Measurements from ENCODE around the gene CEP192.

CEP192 gene

GRCh38 chr18:13019301-13019700 is 28.1 kb downstream of the CEP192 start:
- no peaks in the 10 kb centered on the region for H3K9me3 ChIP-seq (ENCODE audit: insufficient read depth, low read length)
- no peak overlapping the region for H3K4me3 ChIP-seq (ENCODE audit: low read length)
- no peaks in the 10 kb centered on the region for H3K27me3 ChIP-seq (ENCODE audit: low read depth, low read length)
- no peak overlapping the region for H3K27ac ChIP-seq (ENCODE audit: low read length)
- no peaks in the 10 kb centered on the region for H4K20me1 ChIP-seq (ENCODE audit: insufficient read depth, low read length)
- no peak overlapping the region for H3K4me2 ChIP-seq (ENCODE audit: low read length)
- H3K36me3 ChIP-seq (replicated peaks; ENCODE audit: low read depth, low read length), result peaks cover 79% of the 10 kb centered on the region
- no peak for TF ChIP-seq CTCF (IDR thresholded peaks at IDR 0.05; ENCODE audit: low read depth, low read length)
- no peak for TF ChIP-seq EZH2phosphoT487 (IDR thresholded peaks at IDR 0.05; ENCODE audit: low read depth)
- peaks cover 29% of the 10 kb centered on the region for H3K79me2 ChIP-seq (ENCODE audit: low read length)
- H3K4me1 ChIP-seq (ENCODE audit: low read length), result peaks cover 10% of the 10 kb centered on the region
- H3K9ac ChIP-seq (ENCODE audit: low read length), result no peak overlapping the region
- no peak overlapping the region for H2AFZ ChIP-seq (ENCODE audit: low read depth, low read length)

- Histone ChIP-seq H3K36me3 (replicated peaks; ENCODE audit: low read depth, low read length) (peaks cover 57% of the 10 kb centered on the region), H3K4me1 (ENCODE audit: low read length) (peaks cover 10% of the 10 kb centered on the region), H2AFZ (ENCODE audit: low read depth, low read length) (no peak overlapping the region), H3K4me3 (ENCODE audit: low read length) (no peak overlapping the region), H3K27ac (ENCODE audit: low read length) (no peak overlapping the region), H3K27me3 (ENCODE audit: low read depth, low read length) (no peaks in the 10 kb centered on the region), H4K20me1 (ENCODE audit: insufficient read depth, low read length) (no peaks in the 10 kb centered on the region), H3K9me3 (ENCODE audit: insufficient read depth, low read length) (no peaks in the 10 kb centered on the region), H3K9ac (ENCODE audit: low read length) (no peak overlapping the region), H3K79me2 (ENCODE audit: low read length) (peaks cover 32% of the 10 kb centered on the region), H3K4me2 (ENCODE audit: low read length) (no peak overlapping the region)
- TF ChIP-seq EZH2phosphoT487 (IDR thresholded peaks at IDR 0.05; ENCODE audit: low read depth) (no peak), CTCF (IDR thresholded peaks at IDR 0.05; ENCODE audit: low read depth, low read length) (no peak)
Measured at GRCh38 chr18:13022644-13023043, 31.5 kb downstream of the CEP192 start.

- H3K4me3 ChIP-seq (ENCODE audit: low read length), result no peak overlapping the region
- no peak overlapping the region for H3K4me2 ChIP-seq (ENCODE audit: low read length)
- H4K20me1 ChIP-seq (ENCODE audit: insufficient read depth, low read length), result no peaks in the 10 kb centered on the region
- no peak for TF ChIP-seq CTCF (IDR thresholded peaks at IDR 0.05; ENCODE audit: low read depth, low read length)
- TF ChIP-seq EZH2phosphoT487 (IDR thresholded peaks at IDR 0.05; ENCODE audit: low read depth), result no peak
- H3K36me3 ChIP-seq (replicated peaks; ENCODE audit: low read depth, low read length), result peaks cover 58% of the 10 kb centered on the region
- H3K9ac ChIP-seq (ENCODE audit: low read length), result no peak overlapping the region
- H3K79me2 ChIP-seq (ENCODE audit: low read length), result peaks cover 35% of the 10 kb centered on the region
- peaks cover 2% of the 10 kb centered on the region; the same call in 1 of the 2 replicates for H3K4me1 ChIP-seq (ENCODE audit: low read length)
- no peaks in the 10 kb centered on the region for H3K9me3 ChIP-seq (ENCODE audit: insufficient read depth, low read length)
- H3K27ac ChIP-seq (ENCODE audit: low read length), result no peak overlapping the region
- H2AFZ ChIP-seq (ENCODE audit: low read depth, low read length), result no peak overlapping the region
- H3K27me3 ChIP-seq (ENCODE audit: low read depth, low read length), result no peaks in the 10 kb centered on the region
Measured at GRCh38 chr18:13025233-13025632, 34.1 kb downstream of the CEP192 start.

- TF ChIP-seq EZH2phosphoT487 (IDR thresholded peaks at IDR 0.05; ENCODE audit: low read depth) (no peak), CTCF (IDR thresholded peaks at IDR 0.05; ENCODE audit: low read depth, low read length) (no peak)
- Histone ChIP-seq H3K4me2 (ENCODE audit: low read length) (no peak overlapping the region), H3K79me2 (ENCODE audit: low read length) (peaks cover 33% of the 10 kb centered on the region), H3K9ac (ENCODE audit: low read length) (no peak overlapping the region), H3K36me3 (replicated peaks; ENCODE audit: low read depth, low read length) (peaks cover 56% of the 10 kb centered on the region), H3K27ac (ENCODE audit: low read length) (no peak overlapping the region), H3K9me3 (ENCODE audit: insufficient read depth, low read length) (no peaks in the 10 kb centered on the region), H4K20me1 (ENCODE audit: insufficient read depth, low read length) (peaks cover 3% of the 10 kb centered on the region; the same call in 1 of the 2 replicates), H2AFZ (ENCODE audit: low read depth, low read length) (no peak overlapping the region), H3K4me1 (ENCODE audit: low read length) (no peaks in the 10 kb centered on the region), H3K27me3 (ENCODE audit: low read depth, low read length) (no peaks in the 10 kb centered on the region), H3K4me3 (ENCODE audit: low read length) (no peak overlapping the region)
Measured at GRCh38 chr18:13026583-13027270, 35.6 kb downstream of the CEP192 start.
